ENCODE data around the gene ZNF512. TPM values are rescaled to one million over a fixed set of nuclear protein-coding genes. Genes with fewer than 3 reads are reported as not detected.

The ZNF512 gene
- polyA plus RNA-seq, 1 donor (not counting 4 experiments of a cell fraction or from before 2014, with no cell fraction given), result 16.6 TPM

DNA sequence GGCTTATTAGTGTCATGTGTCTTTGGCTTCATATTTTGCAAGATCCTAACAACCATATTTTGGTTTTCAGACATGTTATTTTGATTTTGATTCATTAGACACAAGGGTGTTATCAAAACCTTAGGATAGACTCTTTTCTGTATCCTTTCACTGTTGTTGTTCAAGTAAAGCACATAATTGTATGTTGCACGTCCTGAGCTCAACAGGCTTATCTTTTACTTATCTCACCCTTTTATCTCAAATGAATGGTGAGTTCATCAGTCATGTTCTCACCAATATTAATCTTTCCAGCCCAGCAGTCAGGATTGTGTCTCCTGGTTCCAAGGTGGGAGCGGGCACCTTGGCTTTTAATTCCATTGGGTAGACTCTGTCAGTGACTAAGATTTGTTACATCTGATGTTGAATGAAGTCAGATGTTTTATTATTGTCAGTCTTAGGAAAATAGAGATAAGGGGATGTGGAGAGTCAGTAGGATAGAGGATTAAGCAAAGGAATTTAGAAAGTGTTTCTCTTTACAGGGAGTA is 57.9 kb downstream of the ZNF512 start:
- dilution Hi-C loops (cut with MboI; ENCODE audit: extremely low pct_ligation_motif_present, low sequenced_read_pairs), result no loop called here
- Histone ChIP-seq H3K9me1 (ENCODE audit: control insufficient read depth, extremely low read depth, insufficient read depth, low read length) (no peaks in the 10 kb centered on the region), H4K20me1 (ENCODE audit: control insufficient read depth, extremely low read depth, insufficient read depth, low read length) (no peaks in the 10 kb centered on the region), H2AFZ (ENCODE audit: control insufficient read depth, low read length) (no peak overlapping the region), H3K4me1 (ENCODE audit: control insufficient read depth, extremely low read depth, insufficient read depth, low read length) (peaks cover 26% of the 10 kb centered on the region), H3K27me3 (ENCODE audit: control insufficient read depth, extremely low read depth, insufficient read depth, low read length) (no peaks in the 10 kb centered on the region), H3K79me2 (ENCODE audit: control insufficient read depth, insufficient read depth, low read length) (no peaks in the 10 kb centered on the region), H3K27ac (ENCODE audit: control insufficient read depth, insufficient read depth, low read length) (no peak overlapping the region), H3K9ac (ENCODE audit: control insufficient read depth, extremely low read depth, insufficient read depth, low read length) (no peak overlapping the region), H3K9me3 (ENCODE audit: control insufficient read depth, low read depth, low read length) (no peaks in the 10 kb centered on the region), H3K36me3 (ENCODE audit: control insufficient read depth in 2 of 2, extremely low read depth in 1 of 2, insufficient read depth in 2 of 2, low read length in 2 of 2) (peaks cover 19 to 21% of the 10 kb centered on the region in 2 experiments), H3K4me2 (ENCODE audit: control insufficient read depth, extremely low read depth, insufficient read depth, low read depth, low read length) (no peak overlapping the region), H3K4me3 (ENCODE audit: control insufficient read depth in 2 of 3, extremely low read depth in 1 of 3, insufficient read depth in 2 of 3, low read depth in 1 of 3, low read length in 3 of 3) (no peak overlapping the region)
- DNase-seq (ENCODE audit: low read depth, low spot score) (no peak), FAIRE-seq (no peak)
- TF ChIP-seq CTCF (optimal IDR thresholded peaks at IDR 0.05 in 1 of 3, IDR thresholded peaks at IDR 0.05 in 1 of 3, conservative IDR thresholded peaks at IDR 0.05 in 1 of 3; ENCODE audit: extremely low read depth in 1 of 3, insufficient read depth in 2 of 3, low read length in 3 of 3), result no peak
- no peak for TF ChIP-seq EZH2 (IDR thresholded peaks at IDR 0.05; ENCODE audit: low read length)

DNA sequence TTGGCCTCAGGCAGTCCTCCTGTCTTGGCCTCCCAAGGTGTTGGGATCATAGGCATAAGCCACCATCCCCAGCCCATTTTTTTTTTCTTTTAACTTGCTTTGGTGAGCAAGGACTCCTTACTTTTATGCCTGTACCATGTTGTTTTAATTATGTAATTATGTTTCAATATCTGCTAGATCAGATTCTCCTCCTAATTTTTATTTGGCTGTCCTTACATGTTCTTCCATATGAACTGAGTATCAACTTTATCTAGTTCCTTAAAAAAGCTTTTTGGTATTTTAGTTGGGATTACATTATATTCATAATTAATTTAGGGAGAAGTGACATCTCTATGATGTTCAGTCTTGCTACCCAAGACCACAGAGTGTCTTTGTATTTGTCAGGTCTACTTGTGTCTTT is 62.4 kb downstream of the ZNF512 start:
- H3K9me1 ChIP-seq (ENCODE audit: control insufficient read depth, extremely low read depth, insufficient read depth, low read length), result no peaks in the 10 kb centered on the region
- H3K27ac ChIP-seq (ENCODE audit: control insufficient read depth, insufficient read depth, low read length), result no peak overlapping the region
- TF ChIP-seq EZH2 (IDR thresholded peaks at IDR 0.05; ENCODE audit: low read length) (no peak), CTCF (optimal IDR thresholded peaks at IDR 0.05 in 1 of 3, IDR thresholded peaks at IDR 0.05 in 1 of 3, conservative IDR thresholded peaks at IDR 0.05 in 1 of 3; ENCODE audit: extremely low read depth in 1 of 3, insufficient read depth in 2 of 3, low read length in 3 of 3) (no peak)
- FAIRE-seq (no peak), DNase-seq (ENCODE audit: low read depth, low spot score) (no peak)
- peaks cover 16 to 18% of the 10 kb centered on the region in 2 experiments for H3K36me3 ChIP-seq (ENCODE audit: control insufficient read depth in 2 of 2, extremely low read depth in 1 of 2, insufficient read depth in 2 of 2, low read length in 2 of 2)
- dilution Hi-C loops (cut with MboI; ENCODE audit: extremely low pct_ligation_motif_present, low sequenced_read_pairs), result no loop called here
- no peaks in the 10 kb centered on the region for H3K27me3 ChIP-seq (ENCODE audit: control insufficient read depth, extremely low read depth, insufficient read depth, low read length)
- no peak overlapping the region for H3K4me3 ChIP-seq (ENCODE audit: control insufficient read depth in 2 of 3, extremely low read depth in 1 of 3, insufficient read depth in 2 of 3, low read depth in 1 of 3, low read length in 3 of 3)
- no peaks in the 10 kb centered on the region for H4K20me1 ChIP-seq (ENCODE audit: control insufficient read depth, extremely low read depth, insufficient read depth, low read length)
- no peak overlapping the region for H2AFZ ChIP-seq (ENCODE audit: control insufficient read depth, low read length)
- no peak overlapping the region for H3K4me2 ChIP-seq (ENCODE audit: control insufficient read depth, extremely low read depth, insufficient read depth, low read depth, low read length)
- H3K9me3 ChIP-seq (ENCODE audit: control insufficient read depth, low read depth, low read length), result no peaks in the 10 kb centered on the region
- no peaks in the 10 kb centered on the region for H3K79me2 ChIP-seq (ENCODE audit: control insufficient read depth, insufficient read depth, low read length)
- no peaks in the 10 kb centered on the region for H3K4me1 ChIP-seq (ENCODE audit: control insufficient read depth, extremely low read depth, insufficient read depth, low read length)
- no peak overlapping the region for H3K9ac ChIP-seq (ENCODE audit: control insufficient read depth, extremely low read depth, insufficient read depth, low read length)

Data from keratinocyte (primary cell).